GM23248 (cell line): Measurements from ENCODE around the gene SARNP. TPM values are rescaled to one million over a fixed set of nuclear protein-coding genes. Genes with fewer than 3 reads are reported as not detected.

Experiments
- DNase-seq: peaks from one replicate; pipeline ENCODE4 v3.0.0-alpha.2; 2015
- H2AFZ ChIP-seq: fragments of 200-600 bp; sonication (generic); 2 replicates; pipeline ENCODE4 v1.6.1; 2016; ENCODE audit warnings: antibody characterized with exemption
- H3F3A ChIP-seq: fragments of 200-600 bp; sonication (generic); 2 replicates; pipeline ENCODE4 v1.6.1; 2016; ENCODE audit warnings: mild to moderate bottlenecking, antibody characterized with exemption, mixed run types; ENCODE audit not compliant: insufficient read depth
- H3K27ac ChIP-seq: fragments of 200-600 bp; sonication (generic); 2 replicates; pipeline ENCODE4 v1.5.1; 2016; ENCODE audit warnings: mild to moderate bottlenecking
- H3K27me3 ChIP-seq: fragments of 200-600 bp; sonication (generic); replicated peaks from 2 replicates; pipeline ENCODE4 v1.6.1; 2016; ENCODE audit warnings: mild to moderate bottlenecking; ENCODE audit not compliant: insufficient read depth
- H3K36me3 ChIP-seq: fragments of 200-600 bp; sonication (generic); 2 replicates; pipeline ENCODE4 v1.6.1; 2016; ENCODE audit warnings: low read depth, mild to moderate bottlenecking
- H3K4me1 ChIP-seq: fragments of 200-600 bp; sonication (generic); 2 replicates; pipeline ENCODE4 v1.6.1; 2016; ENCODE audit warnings: mild to moderate bottlenecking; ENCODE audit not compliant: insufficient read depth
- H3K4me2 ChIP-seq: fragments of 200-600 bp; sonication (generic); one replicate; pipeline ENCODE4 v1.6.1; 2016; ENCODE audit warnings: mild to moderate bottlenecking; ENCODE audit not compliant: unreplicated experiment
- H3K4me3 ChIP-seq: fragments of 200-600 bp; sonication (generic); 2 replicates; pipeline ENCODE4 v1.5.1; 2016; ENCODE audit warnings: mild to moderate bottlenecking
- H3K79me2 ChIP-seq: fragments of 200-600 bp; sonication (generic); 2 replicates; pipeline ENCODE4 v1.6.1; 2016; ENCODE audit warnings: mild to moderate bottlenecking; ENCODE audit not compliant: insufficient read depth
- H3K9ac ChIP-seq: fragments of 200-600 bp; sonication (generic); 2 replicates; pipeline ENCODE4 v1.6.1; 2016; ENCODE audit warnings: mild to moderate bottlenecking
- H3K9me2 ChIP-seq: fragments of 200-600 bp; sonication (generic); 2 replicates; pipeline ENCODE4 v1.6.1; 2016; ENCODE audit warnings: mixed run types, mild to moderate bottlenecking, moderate library complexity; ENCODE audit not compliant: insufficient read depth
- H3K9me3 ChIP-seq: fragments of 200-600 bp; sonication (generic); one replicate; pipeline ENCODE4 v1.6.1; 2017; ENCODE audit warnings: low read depth
- H4K20me1 ChIP-seq: fragments of 200-600 bp; sonication (generic); 2 replicates; pipeline ENCODE4 v1.6.0; 2016; ENCODE audit not compliant: insufficient read depth
- EZH2 ChIP-seq: fragments of 200-600 bp; sonication (generic); IDR thresholded peaks from 2 replicates; pipeline ENCODE4 v1.6.1; 2018; ENCODE audit warnings: antibody characterized with exemption, mild to moderate bottlenecking; ENCODE audit not compliant: insufficient read depth, poor library complexity, severe bottlenecking
- EZH2phosphoT487 ChIP-seq: fragments of 200-600 bp; sonication (generic); IDR thresholded peaks from 2 replicates; pipeline ENCODE4 v1.6.1; 2018; ENCODE audit warnings: antibody characterized with exemption, moderate library complexity, mild to moderate bottlenecking, low read depth; ENCODE audit not compliant: insufficient read depth
- WGBS, 2 experiments: methylation state at CpG; one replicate each; pipeline ENCODE4 v1.1.6; 2015 to 2017; ENCODE audit warnings: low lambda C conversion rate in 2 of 2, low coverage in 1 of 2; ENCODE audit errors: missing lambda C conversion rate in 2 of 2; 5-methylcytosine and 5-hydroxymethylcytosine counted together
- in situ Hi-C: fragments of 300-500 bp; cut with MboI; formaldehyde crosslinking; loops from 2 replicates; pipeline ENCODE4 v1.15.0; 2020
- polyA plus RNA-seq: library from polyadenylated mRNA; unstranded; fragments of >200 nt; fragmentation: Nextera tagmentation; extraction: Ambion mirVana; gene quantifications from 2 replicates; pipeline ENCODE4 v1.2.1, GENCODE V29; 2016
- small RNA-seq: library from RNA; depleted of rRNA; stranded (forward); fragments of <200 nt; gene quantifications from one replicate; pipeline ENCODE3, GENCODE V24; 2014; ENCODE audit warnings: low read depth, low replicate concordance
- total RNA-seq: library from RNA; depleted of rRNA; stranded (reverse); fragments of >200 nt; shearing (Covaris generic); gene quantifications from 2 replicates; pipeline ENCODE4 v1.2.3, GENCODE V29; 2014; rRNA removed

Gene SARNP
- total and polyA plus RNA-seq, 2 experiments from 2014 or later = 53.6 to 131 TPM

GRCh38 chr12:55712700-55713415 is 104.7 kb downstream of the SARNP start:
- peak; percentile 48 for DNase-seq
- no peaks in the 10 kb centered on the region for H3K27me3 ChIP-seq
- H3K79me2 ChIP-seq = 0 out of 2 replicates have a peak, but pooled peaks cover 4% of the 10 kb centered on the region
- in situ Hi-C loops = no loop called here
- no peaks in the 10 kb centered on the region for H3K36me3 ChIP-seq
- 0 out of 2 replicates have a peak overlapping the region, but pooled peaks have one; percentile 0 for H3K9ac ChIP-seq
- H3K4me2 ChIP-seq = peak overlapping the region; percentile 29
- H3K4me3 ChIP-seq = no peak overlapping the region
- peaks cover 43% of the 10 kb centered on the region for H3K4me1 ChIP-seq
- peaks cover 43% of the 10 kb centered on the region for H3F3A ChIP-seq
- 0 to 8% methylated on average over 1 of the region's 1 CpG for WGBS, 2 experiments
- H4K20me1 ChIP-seq = no peaks in the 10 kb centered on the region
- no peaks in the 10 kb centered on the region for H3K9me3 ChIP-seq
- no peaks in the 10 kb centered on the region for H3K9me2 ChIP-seq
- TF ChIP-seq EZH2phosphoT487 (no peak), EZH2 (no peak)
- H3K27ac ChIP-seq = peak overlapping the region; percentile 55
- H2AFZ ChIP-seq = peak overlapping the region; percentile 6

GRCh38 chr12:55711786-55712553 is 105.6 kb downstream of the SARNP start:
- peak overlapping the region; percentile 6 for H2AFZ ChIP-seq
- H3F3A ChIP-seq = peaks cover 35% of the 10 kb centered on the region
- no peak overlapping the region for H3K4me2 ChIP-seq
- H3K9me3 ChIP-seq = no peaks in the 10 kb centered on the region
- DNase-seq = no peak
- H3K79me2 ChIP-seq = 0 out of 2 replicates have a peak, but pooled peaks cover 4% of the 10 kb centered on the region
- no peaks in the 10 kb centered on the region for H3K27me3 ChIP-seq
- TF ChIP-seq EZH2 (no peak), EZH2phosphoT487 (no peak)
- H3K36me3 ChIP-seq = no peaks in the 10 kb centered on the region
- H3K9me2 ChIP-seq = no peaks in the 10 kb centered on the region
- H3K4me3 ChIP-seq = no peak overlapping the region
- no peaks in the 10 kb centered on the region for H4K20me1 ChIP-seq
- 56 to 62% methylated on average over 4 of the region's 4 CpGs for WGBS, 2 experiments
- in situ Hi-C loops = no loop called here
- peak overlapping the region; percentile 55 for H3K27ac ChIP-seq
- H3K4me1 ChIP-seq = peaks cover 34% of the 10 kb centered on the region
- H3K9ac ChIP-seq = 0 out of 2 replicates have a peak overlapping the region, but pooled peaks have one; percentile 0

- Histone ChIP-seq H3K36me3 (no peaks in the 10 kb centered on the region), H3K27ac (no peak overlapping the region), H3K9ac (no peak overlapping the region), H3K9me3 (no peaks in the 10 kb centered on the region), H3K27me3 (no peaks in the 10 kb centered on the region), H3K79me2 (no peaks in the 10 kb centered on the region), H2AFZ (no peak overlapping the region), H3K4me3 (no peak overlapping the region), H3K4me1 (peaks cover 24% of the 10 kb centered on the region), H3K9me2 (no peaks in the 10 kb centered on the region), H4K20me1 (no peaks in the 10 kb centered on the region), H3K4me2 (peak overlapping the region; percentile 79), H3F3A (peaks cover 20% of the 10 kb centered on the region)
- in situ Hi-C loops = no loop called here
- TF ChIP-seq EZH2phosphoT487 (no peak), EZH2 (no peak)
- WGBS, 2 experiments = 19 to 23% methylated on average over 3 of the region's 3 CpGs
- DNase-seq = no peak
Measured at GRCh38 chr12:55708695-55709233, 108.8 kb downstream of the SARNP start.

- Histone ChIP-seq H4K20me1 (no peaks in the 10 kb centered on the region), H3K4me3 (peak within 1 kb of the TSS; percentile 70), H3K9me3 (no peaks in the 10 kb centered on the region), H3K9me2 (no peaks in the 10 kb centered on the region), H3K27me3 (no peaks in the 10 kb centered on the region), H3F3A (peaks cover 14% of the 10 kb centered on the region), H2AFZ (peak within 1 kb of the TSS; percentile 70), H3K9ac (peak within 1 kb of the TSS; percentile 27; the same call in 1 of the 2 replicates), H3K27ac (no peak within 1 kb of the TSS), H3K4me1 (peaks cover 18% of the 10 kb centered on the region), H3K79me2 (no peaks in the 10 kb centered on the region), H3K36me3 (no peaks in the 10 kb centered on the region), H3K4me2 (peak within 1 kb of the TSS; percentile 79)
- no peak for TF ChIP-seq EZH2phosphoT487
- no peak for TF ChIP-seq EZH2
- 0 to 2% methylated on average over 9 to 39 of the region's 39 CpGs for WGBS, 2 experiments
- DNase-seq = peak; percentile 63
- in situ Hi-C loops = no loop called here
Measured at GRCh38 chr12:55707841-55708694, 109.5 kb downstream of the SARNP start, which contains the start of gene ITGA7. ITGA7 (minus strand) TSS chr12:55707904; CDS start chr12:55707682, 222 bp downstream.

Small RNAs within 50 kb of the gene (small RNA-seq; reads per million reads assigned to genes)
- not detected for gene AC009779.1
- not detected for gene RF00017

Other genes starting within 250 kb of the SARNP start
- gene OR2AP1, start 245.3 kb downstream of the SARNP start, total RNA-seq = not detected in 2 replicates
- gene OR2AP1, start 245.3 kb downstream of the SARNP start, polyA plus RNA-seq = not detected in 2 replicates
- not detected in 2 replicates for gene OR10P1, start 180.8 kb downstream of the SARNP start, total RNA-seq
- gene OR10P1, start 180.8 kb downstream of the SARNP start, polyA plus RNA-seq = not detected in 2 replicates
- gene ITGA7, start 109.8 kb downstream of the SARNP start, total RNA-seq = 6.6 and 7.2 TPM in 2 replicates
- 2.0 and 2.1 TPM in 2 replicates for gene ITGA7, start 109.8 kb downstream of the SARNP start, polyA plus RNA-seq
- 47.6 and 110 TPM in 2 replicates for gene BLOC1S1, start 101.7 kb downstream of the SARNP start, total RNA-seq
- gene BLOC1S1, start 101.7 kb downstream of the SARNP start, polyA plus RNA-seq = 193 and 197 TPM in 2 replicates
- gene RDH5, start 97.3 kb downstream of the SARNP start, total RNA-seq = 15.4 and 27.2 TPM in 2 replicates
- 15.6 and 17.6 TPM in 2 replicates for gene RDH5, start 97.3 kb downstream of the SARNP start, polyA plus RNA-seq
- 1,521 and 1,535 TPM in 2 replicates for gene CD63, start 88.7 kb downstream of the SARNP start, total RNA-seq
- 3,562 and 3,671 TPM in 2 replicates for gene CD63, start 88.7 kb downstream of the SARNP start, polyA plus RNA-seq
- 2.1 and 9.9 TPM in 2 replicates for gene GDF11, start 74.6 kb downstream of the SARNP start, total RNA-seq
- 0.56 and 0.67 TPM in 2 replicates for gene GDF11, start 74.6 kb downstream of the SARNP start, polyA plus RNA-seq
- 21.1 and 21.7 TPM in 2 replicates for gene ORMDL2, start 317 bp upstream of the SARNP start, total RNA-seq
- 86.6 and 87.7 TPM in 2 replicates for gene ORMDL2, start 317 bp upstream of the SARNP start, polyA plus RNA-seq
- 38.7 and 43.8 TPM in 2 replicates for gene DNAJC14, start 11.9 kb upstream of the SARNP start, total RNA-seq
- 23.7 and 24.5 TPM in 2 replicates for gene DNAJC14, start 11.9 kb upstream of the SARNP start, polyA plus RNA-seq
- 17.6 and 26.3 TPM in 2 replicates for gene MMP19, start 25.2 kb upstream of the SARNP start, total RNA-seq
- gene MMP19, start 25.2 kb upstream of the SARNP start, polyA plus RNA-seq = 13.8 and 15.7 TPM in 2 replicates
- gene PYM1, start 110.2 kb upstream of the SARNP start, total RNA-seq = 20.1 and 25.9 TPM in 2 replicates
- gene PYM1, start 110.2 kb upstream of the SARNP start, polyA plus RNA-seq = 33.5 and 34.4 TPM in 2 replicates
- gene DGKA, start 113.4 kb upstream of the SARNP start, total RNA-seq = 66.6 and 67.7 TPM in 2 replicates
- 109 and 116 TPM in 2 replicates for gene DGKA, start 113.4 kb upstream of the SARNP start, polyA plus RNA-seq
- 0.13 and 2.3 TPM in 2 replicates for gene PMEL, start 148.3 kb upstream of the SARNP start, total RNA-seq
- 0.38 and 0.76 TPM in 2 replicates for gene PMEL, start 148.3 kb upstream of the SARNP start, polyA plus RNA-seq
- 20.8 and 34.9 TPM in 2 replicates for gene CDK2, start 149.1 kb upstream of the SARNP start, total RNA-seq
- 16.2 and 16.6 TPM in 2 replicates for gene CDK2, start 149.1 kb upstream of the SARNP start, polyA plus RNA-seq
- gene RAB5B, start 156.4 kb upstream of the SARNP start, total RNA-seq = 47.0 and 58.6 TPM in 2 replicates
- gene RAB5B, start 156.4 kb upstream of the SARNP start, polyA plus RNA-seq = 65.8 and 66.6 TPM in 2 replicates
- 10.2 and 19.1 TPM in 2 replicates for gene SUOX, start 179.6 kb upstream of the SARNP start, total RNA-seq
- 9.5 and 10.0 TPM in 2 replicates for gene SUOX, start 179.6 kb upstream of the SARNP start, polyA plus RNA-seq
- 1.4 and 1.5 TPM in 2 replicates for gene IKZF4, start 203.3 kb upstream of the SARNP start, total RNA-seq
- gene IKZF4, start 203.3 kb upstream of the SARNP start, polyA plus RNA-seq = 0.99 and 1.1 TPM in 2 replicates
- gene RPS26, start 224.2 kb upstream of the SARNP start, total RNA-seq = 332 and 1,155 TPM in 2 replicates
- 271 and 274 TPM in 2 replicates for gene RPS26, start 224.2 kb upstream of the SARNP start, polyA plus RNA-seq